Hepatocyte (in vitro differentiated cells): ENCODE data around the gene FAM131C.

Source experiments
- EZH2 ChIP-seq: fragments of 200-600 bp; sonication (generic); IDR thresholded peaks from 2 replicates; pipeline ENCODE4 v1.6.1; 2016; ENCODE audit warnings: antibody characterized with exemption, mild to moderate bottlenecking, borderline replicate concordance
- TF ChIP-seq, protein P1 (sequence below): fragments of 200-600 bp; sonication (generic); IDR thresholded peaks from 2 replicates; pipeline ENCODE4 v1.5.1; 2016; ENCODE audit warnings: antibody characterized with exemption, mild to moderate bottlenecking; ENCODE audit not compliant: poor library complexity

DNA sequence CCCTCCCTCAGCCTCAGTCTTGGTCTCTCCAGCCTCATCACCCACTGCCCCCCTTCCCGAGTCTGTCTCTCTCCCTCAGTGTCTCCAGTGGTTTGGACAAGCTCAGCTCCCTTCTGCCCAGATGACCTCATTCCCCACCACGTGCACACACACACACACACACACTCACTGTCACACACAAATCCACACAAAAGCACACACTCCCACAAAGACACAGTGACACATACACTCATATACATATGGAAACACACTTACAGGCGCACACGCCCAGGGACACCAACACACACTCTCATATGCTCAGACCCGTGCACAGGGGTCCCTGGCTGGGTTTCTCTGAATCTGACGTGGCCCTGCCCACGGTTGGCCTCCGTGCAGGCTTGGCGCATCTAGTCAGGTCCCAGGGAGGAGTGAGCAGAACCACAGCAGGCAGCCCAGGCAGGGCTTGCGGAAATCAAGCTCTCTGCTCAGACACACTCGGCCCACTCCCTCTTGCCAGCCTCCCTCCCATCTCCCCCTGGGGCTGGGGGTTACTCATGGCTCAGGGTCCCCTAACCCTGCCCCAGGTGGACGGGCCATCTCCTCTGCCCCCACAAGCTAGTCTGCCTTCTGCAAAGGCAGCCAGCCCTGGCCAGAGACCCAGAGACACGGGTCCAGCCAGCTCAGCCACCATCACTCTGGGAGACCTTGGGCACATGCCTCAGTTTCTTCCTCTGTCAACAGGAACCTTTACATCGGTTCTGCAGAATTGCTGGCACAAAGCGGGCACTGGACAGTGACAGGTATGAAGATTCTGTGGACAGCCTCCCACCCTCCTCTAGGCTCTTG, 38.5 kb upstream of the FAM131C start:
- no peak for TF ChIP-seq EZH2
- TF ChIP-seq, protein P1, sequence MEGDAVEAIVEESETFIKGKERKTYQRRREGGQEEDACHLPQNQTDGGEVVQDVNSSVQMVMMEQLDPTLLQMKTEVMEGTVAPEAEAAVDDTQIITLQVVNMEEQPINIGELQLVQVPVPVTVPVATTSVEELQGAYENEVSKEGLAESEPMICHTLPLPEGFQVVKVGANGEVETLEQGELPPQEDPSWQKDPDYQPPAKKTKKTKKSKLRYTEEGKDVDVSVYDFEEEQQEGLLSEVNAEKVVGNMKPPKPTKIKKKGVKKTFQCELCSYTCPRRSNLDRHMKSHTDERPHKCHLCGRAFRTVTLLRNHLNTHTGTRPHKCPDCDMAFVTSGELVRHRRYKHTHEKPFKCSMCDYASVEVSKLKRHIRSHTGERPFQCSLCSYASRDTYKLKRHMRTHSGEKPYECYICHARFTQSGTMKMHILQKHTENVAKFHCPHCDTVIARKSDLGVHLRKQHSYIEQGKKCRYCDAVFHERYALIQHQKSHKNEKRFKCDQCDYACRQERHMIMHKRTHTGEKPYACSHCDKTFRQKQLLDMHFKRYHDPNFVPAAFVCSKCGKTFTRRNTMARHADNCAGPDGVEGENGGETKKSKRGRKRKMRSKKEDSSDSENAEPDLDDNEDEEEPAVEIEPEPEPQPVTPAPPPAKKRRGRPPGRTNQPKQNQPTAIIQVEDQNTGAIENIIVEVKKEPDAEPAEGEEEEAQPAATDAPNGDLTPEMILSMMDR = no peak
